GM21723 (cell line): Measurements from ENCODE around the gene SLC6A17.

Experiments used
- ATAC-seq: cut with Tn5 transposase; IDR thresholded peaks from one replicate; pipeline ENCODE4 v1.9.1; 2021; ENCODE audit warnings: mild to moderate bottlenecking, moderate library complexity; ENCODE audit not compliant: unreplicated experiment

The SLC6A17 gene

DNA sequence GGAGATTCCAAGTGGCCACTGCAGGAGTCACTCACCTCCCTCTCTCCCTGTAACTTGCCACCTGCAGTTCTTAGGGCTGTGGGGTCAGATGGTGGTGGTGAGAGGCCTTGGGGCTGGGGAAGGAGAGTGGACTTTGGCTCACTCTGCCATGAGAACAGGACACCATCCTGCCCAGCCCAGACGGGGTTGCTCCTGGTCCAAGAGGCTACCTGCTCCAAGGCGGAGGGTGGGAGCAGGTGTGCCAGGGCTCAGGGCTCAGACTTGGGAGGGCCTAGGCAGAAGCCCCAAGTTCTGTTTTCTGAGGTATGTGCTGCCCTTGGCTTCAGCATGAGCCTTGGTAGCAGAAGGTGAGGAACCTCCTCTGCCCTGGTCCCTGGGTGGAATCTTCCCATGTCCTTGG lies 48.5 kb downstream of the SLC6A17 start:
- ATAC-seq = no peak

DNA sequence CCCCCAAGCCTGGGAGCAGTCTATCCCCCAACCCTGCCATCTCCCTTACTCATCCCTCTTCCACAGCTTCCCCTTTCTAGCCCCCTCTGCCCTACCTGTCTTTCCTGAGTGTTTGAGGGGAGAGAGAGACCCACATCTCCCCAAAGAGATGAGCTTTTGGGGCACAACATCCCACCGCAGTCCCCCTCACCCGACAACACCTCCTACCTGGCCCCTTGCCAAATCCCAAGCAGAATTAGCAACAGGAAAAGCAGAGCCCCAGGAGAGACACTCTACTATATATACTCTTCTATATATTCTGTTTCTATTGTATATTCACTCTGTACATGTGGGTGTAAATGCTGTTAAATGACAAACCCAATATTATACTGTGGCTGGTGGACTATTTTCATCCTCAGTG lies 49.9 kb downstream of the SLC6A17 start:
- ATAC-seq = no peak

DNA sequence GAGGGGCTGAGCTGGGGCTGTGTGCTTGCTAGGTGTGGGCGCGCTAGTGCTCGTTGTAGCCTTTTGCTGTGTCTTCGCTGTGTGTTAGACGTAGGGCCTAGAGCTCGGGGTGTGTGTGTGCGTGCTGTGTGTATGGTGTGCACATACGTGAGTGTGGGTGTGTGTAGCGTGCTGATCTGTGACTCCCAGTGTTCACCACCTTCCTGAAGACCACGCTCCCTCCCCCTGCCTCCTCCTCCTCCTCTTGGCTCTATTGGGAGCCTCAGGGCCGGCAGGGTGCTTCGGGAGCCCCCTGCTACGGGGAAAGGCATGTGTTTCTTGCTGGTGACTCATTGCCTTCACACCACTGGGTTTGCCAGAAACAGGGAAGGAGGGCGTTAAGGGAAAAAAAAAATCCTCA lies 50.4 kb downstream of the SLC6A17 start:
- no peak for ATAC-seq

DNA sequence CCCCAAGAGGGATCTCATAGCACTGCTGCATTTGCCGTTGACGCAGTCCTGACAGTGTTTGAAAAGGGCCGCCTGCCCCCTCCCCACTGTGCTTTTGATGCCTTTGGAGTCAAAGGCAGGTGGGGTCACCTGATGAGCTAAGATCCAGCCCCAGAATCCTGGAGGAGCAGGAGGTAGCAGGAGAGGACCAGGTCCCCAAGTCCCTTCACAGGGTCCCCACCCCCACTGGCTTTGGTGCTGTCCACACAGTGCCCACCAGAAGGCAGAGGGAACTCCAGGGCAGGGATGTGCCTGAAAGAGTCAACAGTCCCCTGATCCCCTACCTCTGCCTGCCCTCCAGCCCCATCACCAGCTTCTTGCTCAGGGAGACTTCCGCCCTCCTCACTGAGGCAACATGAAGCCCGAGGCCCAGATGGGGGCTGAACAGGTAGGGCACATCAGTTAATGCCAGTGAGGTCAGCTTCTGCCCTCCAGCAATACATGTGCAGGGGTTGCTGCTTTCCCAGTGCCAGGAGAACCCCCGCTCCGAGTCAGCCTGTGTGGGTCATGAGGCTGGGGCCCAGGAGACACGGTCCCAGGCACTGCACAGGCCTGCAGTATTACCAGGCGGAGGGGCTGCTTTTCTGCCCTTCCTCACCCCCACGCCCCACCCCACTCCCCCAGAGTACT lies 51.0 kb downstream of the SLC6A17 start:
- ATAC-seq = no peak

DNA sequence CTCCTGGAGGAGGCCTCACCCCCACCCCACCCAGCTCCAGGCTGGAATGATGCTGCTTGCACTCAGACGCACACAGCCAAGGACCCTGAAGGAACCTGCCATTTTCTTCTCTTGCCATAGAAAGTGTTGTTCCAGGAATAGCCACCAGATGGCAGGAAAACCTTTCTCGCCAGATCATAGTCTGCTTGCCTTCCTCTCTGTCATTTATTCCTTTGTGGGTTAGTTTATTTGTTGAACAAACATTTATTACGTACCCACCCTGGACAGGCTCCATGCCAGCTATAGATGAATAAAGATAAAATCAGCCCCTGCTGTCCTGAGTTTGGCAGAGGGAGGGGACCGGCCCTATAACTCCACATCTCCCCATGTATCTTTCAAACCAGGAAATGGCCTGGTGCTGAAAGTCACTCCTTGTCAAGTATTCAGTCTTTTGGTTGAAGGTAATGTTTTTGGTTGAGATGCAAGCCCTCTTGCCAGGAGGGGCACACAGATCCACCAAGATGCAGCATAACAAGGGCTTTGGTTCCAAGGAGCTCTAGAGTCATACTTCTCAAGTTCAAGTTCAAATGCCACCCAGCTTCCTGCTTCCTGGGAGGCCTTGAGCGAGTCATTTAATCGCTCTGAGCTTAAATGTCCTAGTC lies 52.8 kb downstream of the SLC6A17 start:
- ATAC-seq = no peak

DNA sequence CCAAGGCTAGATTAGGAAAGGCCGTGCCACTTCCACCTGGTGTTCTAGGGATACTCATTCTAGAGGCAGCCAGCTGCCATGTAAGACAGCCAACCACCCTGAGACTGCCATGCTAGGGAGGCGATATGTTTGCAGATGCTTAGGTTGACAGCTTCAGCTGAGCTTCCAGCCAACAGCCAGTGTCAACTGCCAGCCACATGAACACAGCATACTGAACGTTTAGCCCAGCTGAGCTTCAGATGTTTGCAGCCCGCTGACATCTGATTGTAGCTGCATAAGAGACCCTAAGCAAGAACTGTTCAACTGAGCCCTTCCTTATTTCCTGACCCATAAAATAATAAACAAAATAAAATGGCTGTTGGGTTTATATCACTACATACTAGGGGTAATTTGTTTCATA lies 54.9 kb downstream of the SLC6A17 start:
- ATAC-seq = no peak

DNA sequence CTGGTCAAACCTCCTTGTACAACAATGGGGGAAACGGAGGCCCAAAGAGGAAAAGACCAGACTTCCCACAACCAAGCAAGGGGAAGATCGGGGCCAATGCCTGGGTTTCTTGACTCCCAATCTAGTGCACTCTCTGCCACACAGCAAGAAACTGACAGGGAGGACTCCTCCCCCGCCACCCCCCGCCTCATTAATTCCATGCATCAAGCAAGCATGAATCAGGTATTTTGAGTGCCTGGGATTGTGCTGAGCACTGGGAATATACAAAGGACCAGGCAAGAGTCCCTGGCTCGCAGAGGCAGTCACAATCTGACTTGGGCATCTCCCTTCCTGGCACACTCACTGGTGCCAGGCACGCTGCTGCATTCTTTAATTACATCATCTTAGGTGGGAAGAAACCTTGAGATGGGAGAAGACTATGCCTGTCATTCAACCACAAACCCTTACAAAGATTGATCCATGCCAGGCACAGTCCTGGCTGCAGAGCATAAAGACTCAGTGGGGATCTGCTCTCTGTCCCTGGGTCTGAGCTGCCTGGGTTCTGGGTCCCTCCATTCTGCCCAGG lies 55.4 kb downstream of the SLC6A17 start:
- ATAC-seq = no peak

DNA sequence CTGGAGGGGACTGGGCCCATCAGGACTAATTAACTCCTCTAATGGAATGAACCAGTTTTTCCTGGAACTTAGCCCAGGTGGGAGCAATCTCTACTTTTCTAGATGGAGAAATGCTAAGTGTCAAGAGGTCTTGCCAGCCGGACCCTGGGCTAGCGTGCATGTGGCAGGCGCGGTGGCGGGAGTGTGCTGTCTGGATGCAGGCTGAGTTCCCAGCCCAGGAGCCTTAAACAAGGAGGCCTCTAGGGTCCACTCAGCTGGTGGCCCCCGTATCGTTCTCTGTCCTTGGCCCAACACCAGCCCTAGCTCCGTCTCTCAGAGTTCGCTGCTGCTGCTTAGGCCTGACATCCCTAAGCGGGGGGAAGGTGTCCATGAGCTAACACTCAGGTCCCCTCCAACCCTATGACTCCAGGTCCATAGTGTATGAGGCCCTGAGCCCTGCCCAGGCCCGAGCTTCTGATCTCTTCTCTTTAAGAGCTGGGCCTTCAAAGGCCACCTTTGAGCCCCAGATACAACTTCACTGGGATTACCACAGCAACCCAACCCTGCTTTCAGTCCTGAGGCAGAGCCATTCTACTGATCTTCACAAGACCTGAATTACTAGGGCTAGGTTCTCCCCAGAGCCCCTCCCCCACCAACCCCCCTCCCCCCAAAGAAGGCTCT lies 56.1 kb downstream of the SLC6A17 start:
- ATAC-seq = no peak

DNA sequence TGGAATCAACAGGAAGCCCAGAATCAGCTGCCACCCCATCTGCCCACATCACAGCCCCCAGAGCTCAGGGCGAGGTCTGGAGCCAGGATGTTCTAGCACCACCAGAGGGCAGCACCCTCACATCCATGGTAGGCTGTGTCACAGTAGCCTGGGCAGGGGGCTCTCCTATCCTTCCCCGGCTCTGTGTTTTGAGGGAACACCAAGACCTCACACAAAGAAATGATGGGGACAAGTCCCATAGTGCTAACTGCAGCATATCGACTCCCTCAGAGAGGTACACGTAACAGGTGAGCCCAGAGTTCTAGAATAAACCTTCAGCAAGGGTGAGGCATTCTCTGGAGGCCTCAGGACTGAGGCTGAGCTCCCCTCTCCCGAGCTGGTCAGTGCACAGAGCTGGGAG lies 57.5 kb downstream of the SLC6A17 start:
- ATAC-seq = no peak

DNA sequence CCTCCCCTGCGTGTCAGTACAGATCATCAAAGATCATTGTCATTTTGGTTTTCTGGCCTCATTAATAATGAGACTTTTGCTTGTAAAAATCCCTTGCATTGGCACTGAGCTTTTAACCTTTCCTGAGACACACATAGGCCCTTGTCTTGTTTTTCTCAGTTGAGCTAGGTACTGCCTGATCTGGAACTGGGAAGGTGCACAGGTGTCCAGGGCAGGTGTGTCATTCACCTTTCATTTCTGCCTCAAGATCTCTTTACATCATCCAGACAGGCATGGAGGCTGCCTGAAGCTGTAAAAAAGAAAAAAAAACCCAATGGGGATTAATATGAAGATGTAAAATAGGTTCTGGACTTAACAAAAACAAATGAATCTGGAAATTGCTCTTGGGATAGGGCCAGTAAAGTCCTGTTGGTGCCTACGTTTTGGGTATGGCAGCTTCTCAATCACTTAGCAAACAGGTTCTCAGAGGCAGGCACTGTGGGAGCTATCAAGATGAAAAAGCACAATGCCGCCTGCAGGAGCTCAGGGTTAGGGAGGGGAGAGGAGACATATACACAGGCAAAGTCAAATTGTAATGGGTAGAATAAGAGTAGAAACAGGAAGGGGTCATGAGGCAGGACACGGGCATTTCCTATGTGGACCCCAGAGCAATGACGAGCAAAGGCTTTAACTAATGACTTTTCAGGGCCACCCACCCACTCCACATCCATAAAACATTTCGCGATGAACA lies 58.8 kb downstream of the SLC6A17 start:
- no peak for ATAC-seq

DNA sequence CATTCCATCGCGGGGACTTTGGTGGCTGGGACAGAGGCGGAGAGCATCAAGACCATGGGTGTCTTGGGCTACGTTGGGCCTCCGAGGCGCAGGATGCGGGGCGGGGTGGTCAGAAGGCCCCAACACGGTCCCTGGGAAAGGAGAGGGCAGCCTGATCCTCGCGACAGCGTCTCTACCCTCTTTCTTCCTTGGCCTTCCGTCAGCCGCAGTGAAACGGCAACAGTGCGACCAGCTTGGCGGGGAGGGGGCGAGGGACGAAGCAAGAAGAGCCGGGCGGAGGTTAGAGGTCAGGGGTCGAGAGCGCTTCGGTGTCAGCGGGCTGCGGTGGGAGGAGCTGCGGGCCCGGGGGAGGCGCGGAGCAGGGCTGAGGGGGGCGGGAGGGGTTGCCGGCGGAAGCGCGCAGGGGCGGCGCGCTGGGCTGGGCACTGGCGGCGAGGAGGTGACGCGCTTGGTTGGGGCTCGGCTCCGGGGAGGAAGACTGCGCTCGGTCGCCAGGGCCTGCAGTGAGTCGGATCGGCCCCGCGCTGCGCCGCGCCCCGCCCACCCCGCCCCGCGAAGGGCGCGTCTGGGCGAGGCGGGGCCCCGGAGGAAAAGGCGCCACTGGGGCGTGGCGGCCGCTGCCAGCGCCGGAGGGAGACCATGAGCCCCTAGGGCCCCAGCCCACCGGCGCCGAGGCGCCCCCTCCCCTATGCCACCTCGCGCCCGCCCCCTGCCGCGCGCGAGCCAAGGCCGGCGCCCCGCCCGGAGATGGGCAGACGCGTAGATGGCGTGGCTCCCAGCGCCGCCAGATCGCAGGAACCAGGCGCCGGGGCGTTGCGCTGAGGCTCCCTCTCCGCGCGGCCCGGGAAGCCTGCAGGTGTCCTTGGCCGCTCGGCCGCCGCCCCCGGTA lies 59.7 kb downstream of the SLC6A17 start, which contains the start of gene KCNC4:
Gene KCNC4 (plus strand): TSS at position 600 of the 889 bp plus-strand sequence. CDS start 1,186 bp downstream, outside the sequence.
- peak; percentile 82 for ATAC-seq

DNA sequence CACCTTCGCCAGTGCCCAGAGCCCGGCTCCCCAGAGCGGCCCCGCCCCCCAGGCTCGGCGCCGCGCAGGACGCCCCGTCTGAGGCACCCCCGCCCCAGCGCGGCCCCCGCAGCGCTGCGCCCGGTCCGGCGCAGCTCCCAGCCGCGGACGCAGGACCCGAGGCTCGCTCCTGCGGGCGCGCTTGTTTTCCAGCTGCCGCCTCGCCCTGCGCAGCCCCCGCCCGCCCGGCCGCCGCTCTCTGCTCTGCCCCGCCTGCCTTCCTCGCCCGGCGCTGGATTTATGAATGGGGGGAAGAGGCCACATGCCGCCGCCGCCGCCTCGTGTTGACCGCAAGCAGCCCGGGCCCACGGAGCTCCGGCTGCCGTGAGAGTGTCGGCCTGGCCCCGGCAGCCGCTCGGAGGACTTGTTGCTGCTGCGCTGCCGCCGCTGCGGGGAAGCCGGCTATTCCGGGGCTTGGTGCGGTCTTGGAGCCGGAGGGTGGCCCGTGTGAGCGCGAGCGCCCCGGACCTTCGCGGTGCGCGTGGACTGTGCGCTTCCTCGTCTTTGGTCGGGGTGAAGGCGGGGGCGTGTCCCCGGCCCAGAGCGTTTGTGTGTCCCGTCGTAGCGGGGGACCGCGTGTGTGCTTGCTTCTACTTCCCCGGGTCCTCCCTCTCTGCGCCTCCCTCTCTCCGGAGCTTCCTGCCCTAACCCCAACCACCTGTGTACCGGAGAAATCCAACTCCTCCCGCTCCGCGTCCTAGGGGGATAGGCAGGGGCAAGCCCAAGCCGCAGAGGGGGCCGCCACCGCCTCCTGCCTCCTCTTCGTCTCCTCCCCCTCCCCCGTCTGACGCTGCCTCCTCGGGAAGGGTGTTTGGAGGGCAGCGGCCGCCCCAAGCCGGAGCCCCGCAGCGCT lies 60.6 kb downstream of the SLC6A17 start:
- peak; percentile 34 for ATAC-seq

DNA sequence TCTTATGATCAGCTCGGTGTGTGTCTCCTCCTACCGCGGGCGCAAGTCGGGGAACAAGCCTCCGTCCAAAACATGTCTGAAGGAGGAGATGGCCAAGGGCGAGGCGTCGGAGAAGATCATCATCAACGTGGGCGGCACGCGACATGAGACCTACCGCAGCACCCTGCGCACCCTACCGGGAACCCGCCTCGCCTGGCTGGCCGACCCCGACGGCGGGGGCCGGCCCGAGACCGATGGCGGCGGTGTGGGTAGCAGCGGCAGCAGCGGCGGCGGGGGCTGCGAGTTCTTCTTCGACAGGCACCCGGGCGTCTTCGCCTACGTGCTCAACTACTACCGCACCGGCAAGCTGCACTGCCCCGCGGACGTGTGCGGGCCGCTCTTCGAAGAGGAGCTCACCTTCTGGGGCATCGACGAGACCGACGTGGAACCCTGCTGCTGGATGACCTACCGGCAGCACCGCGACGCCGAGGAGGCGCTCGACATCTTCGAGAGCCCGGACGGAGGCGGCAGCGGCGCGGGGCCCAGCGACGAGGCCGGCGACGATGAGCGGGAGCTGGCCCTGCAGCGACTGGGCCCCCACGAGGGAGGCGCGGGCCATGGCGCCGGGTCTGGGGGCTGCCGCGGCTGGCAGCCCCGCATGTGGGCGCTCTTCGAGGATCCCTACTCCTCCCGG lies 61.3 kb downstream of the SLC6A17 start:
- no peak for ATAC-seq

DNA sequence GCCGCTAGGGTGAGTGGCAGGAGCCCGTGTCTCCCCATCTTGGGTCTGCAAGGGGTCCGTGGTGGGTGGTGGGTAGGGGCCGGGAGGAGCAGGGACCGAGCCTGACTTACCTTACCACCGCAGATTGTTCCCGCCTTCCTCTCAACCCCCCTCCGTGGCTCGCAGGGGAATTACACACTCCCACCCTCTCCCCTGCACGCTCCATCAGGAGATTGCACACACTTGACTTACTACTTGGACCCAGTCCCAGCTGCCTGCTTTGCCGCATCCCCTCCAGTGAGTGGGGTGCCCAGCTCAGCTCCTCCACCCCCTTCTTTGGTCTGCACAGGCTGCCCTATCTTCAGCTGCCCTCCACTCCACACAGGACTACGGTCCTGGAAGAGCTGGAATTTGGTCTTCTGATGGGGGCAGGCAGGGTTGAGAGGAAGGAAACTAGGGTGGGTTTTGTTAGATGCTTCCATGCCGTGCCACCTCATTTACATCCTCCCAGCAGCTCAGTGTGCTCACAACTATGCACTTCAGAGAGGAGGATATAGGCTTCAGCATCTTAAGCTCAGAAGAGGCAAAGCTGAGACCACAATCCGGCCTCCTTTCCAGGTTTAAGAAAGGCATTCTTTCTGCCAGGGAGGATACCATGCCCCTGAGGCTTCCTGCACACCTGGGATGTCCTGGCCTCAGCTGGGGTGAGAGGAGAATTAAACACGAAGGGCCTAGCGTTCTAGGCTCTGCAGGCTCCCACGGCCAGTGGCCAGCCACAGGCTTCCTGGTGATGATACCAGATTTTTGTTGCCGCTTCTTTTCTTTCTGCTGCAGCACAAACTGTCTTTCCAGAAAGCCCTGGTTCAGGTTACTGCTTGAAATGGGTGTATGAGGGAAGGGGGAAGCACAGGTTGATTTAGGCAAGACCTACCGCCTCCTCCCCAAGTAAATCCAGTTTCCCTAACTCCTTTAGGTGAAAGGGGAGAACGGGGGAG lies 62.2 kb downstream of the SLC6A17 start:
- no peak for ATAC-seq

DNA sequence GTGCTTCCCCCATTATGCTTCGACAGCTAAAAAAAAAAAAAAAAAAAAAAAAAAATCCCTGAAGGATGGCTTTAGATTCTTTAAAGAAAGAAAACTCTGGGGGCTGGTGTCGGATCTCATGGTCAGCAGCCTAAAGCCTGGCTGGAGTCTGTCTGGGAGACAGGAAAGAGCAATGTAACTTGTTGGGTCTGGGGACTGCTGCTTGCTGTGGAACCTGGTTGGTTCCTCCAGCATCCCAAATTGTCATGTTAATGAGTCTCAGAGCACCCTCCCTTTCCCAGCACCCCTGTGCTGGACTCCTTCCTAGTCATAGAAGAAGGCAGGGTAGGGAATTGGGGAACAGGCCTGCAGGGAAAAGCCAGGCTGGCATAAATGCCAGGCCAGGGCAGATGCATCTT lies 62.8 kb downstream of the SLC6A17 start:
- no peak for ATAC-seq

DNA sequence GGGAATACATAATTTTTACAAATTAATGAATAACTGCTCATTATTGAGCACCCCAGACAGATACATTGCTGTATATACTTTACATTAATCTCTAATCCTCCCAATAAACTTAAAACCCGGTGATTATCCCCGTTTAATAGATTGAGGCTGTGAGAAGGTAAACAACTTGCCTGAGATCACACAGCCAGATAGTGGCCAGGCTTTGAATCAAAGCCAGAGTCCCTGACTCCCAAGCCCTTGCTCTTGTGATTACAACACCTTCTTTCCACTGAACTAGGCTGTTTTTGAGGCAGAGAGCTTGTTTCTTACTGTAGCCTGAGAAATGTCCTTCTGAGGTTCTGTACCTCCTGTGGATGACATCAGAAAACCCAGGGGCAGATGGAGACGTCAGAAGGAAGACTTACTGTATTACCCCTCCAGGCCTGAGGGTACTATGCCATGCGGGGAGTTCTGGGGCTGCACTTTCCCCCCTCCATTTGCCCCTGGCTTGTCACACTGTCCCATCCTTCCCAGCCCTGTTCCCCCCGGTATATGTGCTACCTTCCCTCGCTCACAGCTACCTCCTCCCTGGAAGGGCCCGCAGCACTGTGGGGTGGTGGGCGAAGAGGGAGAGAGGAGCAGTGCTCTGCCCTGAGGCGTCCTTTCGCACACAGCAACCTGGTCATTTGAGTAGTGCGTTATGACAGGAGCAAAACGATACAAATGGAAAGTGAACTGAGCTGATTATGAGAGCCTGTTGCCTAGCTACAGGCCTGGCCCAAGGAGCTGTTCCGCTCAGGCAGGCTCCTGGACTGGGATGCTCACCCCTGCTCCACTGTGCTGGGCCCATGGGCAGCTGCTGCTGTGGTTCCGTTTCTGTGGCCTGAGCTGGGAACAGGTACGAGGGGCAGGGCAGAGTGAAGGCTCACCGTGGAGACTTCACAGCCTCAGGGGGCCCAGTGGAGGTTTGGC lies 64.4 kb downstream of the SLC6A17 start:
- no peak for ATAC-seq
